ENCODE data around the gene BCAS3.

Gene BCAS3

DNA sequence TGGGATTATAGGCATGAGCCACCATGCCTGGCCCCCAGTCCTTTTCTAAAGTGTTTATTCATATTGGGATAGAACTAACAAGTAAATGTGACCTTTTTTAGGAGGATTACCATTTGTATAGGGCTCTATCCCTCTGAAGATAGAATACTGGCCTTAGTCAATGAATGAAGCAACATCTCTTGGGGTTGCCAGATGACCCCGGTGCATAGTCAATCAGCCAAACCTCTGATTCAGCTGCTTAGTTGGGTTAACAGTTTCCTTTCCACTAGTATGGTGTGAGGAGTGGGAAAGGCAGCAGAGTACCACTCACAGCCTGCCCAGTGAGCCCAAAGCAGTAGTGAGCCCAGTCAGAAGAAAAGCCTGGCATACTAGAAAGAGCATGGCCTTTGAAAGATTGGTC is 627.4 kb downstream of the BCAS3 start:
- Histone ChIP-seq H3K27me3 (ENCODE audit: control insufficient read depth, insufficient read depth, low read length, poor library complexity, severe bottlenecking) (no peaks in the 10 kb centered on the region), H3K27ac (ENCODE audit: insufficient read depth, low read depth, low read length, poor library complexity, severe bottlenecking) (no peak overlapping the region), H3K36me3 (ENCODE audit: control insufficient read depth, insufficient read depth, low read length) (no peaks in the 10 kb centered on the region), H3K4me1 (ENCODE audit: control insufficient read depth, insufficient read depth, low read length) (no peaks in the 10 kb centered on the region), H3K9me3 (ENCODE audit: control insufficient read depth, low read length) (no peaks in the 10 kb centered on the region), H3K4me3 (ENCODE audit: insufficient read depth, low read depth, low read length) (no peak overlapping the region)
- 78 to 79% methylated on average over 1 of the region's 1 CpG for WGBS, 2 experiments

DNA sequence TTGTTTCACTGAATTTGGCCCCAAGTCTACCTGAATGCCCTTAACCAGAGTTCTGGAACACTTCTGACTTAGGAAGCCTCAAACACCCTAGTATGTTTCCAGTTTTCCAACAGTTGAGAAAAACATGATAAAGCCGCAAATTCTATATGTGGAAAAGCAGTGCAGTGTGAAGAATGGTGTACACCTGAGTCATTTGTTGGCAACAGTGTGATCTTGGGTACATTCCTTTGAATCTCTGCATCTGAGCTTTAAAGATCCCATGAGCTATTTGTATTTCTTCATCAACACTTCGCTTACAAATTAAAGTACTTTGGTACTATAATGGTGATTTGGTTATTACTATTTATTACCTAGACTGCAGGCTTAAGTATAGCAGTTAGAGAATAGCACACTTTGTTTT is 628.4 kb downstream of the BCAS3 start:
- Histone ChIP-seq H3K9me3 (ENCODE audit: control insufficient read depth, low read length) (no peaks in the 10 kb centered on the region), H3K27me3 (ENCODE audit: control insufficient read depth, insufficient read depth, low read length, poor library complexity, severe bottlenecking) (no peaks in the 10 kb centered on the region), H3K27ac (ENCODE audit: insufficient read depth, low read depth, low read length, poor library complexity, severe bottlenecking) (no peak overlapping the region), H3K4me1 (ENCODE audit: control insufficient read depth, insufficient read depth, low read length) (no peaks in the 10 kb centered on the region), H3K36me3 (ENCODE audit: control insufficient read depth, insufficient read depth, low read length) (no peaks in the 10 kb centered on the region), H3K4me3 (ENCODE audit: insufficient read depth, low read depth, low read length) (no peak overlapping the region)
- 85 to 92% methylated on average over 1 of the region's 2 CpGs for WGBS, 2 experiments

DNA sequence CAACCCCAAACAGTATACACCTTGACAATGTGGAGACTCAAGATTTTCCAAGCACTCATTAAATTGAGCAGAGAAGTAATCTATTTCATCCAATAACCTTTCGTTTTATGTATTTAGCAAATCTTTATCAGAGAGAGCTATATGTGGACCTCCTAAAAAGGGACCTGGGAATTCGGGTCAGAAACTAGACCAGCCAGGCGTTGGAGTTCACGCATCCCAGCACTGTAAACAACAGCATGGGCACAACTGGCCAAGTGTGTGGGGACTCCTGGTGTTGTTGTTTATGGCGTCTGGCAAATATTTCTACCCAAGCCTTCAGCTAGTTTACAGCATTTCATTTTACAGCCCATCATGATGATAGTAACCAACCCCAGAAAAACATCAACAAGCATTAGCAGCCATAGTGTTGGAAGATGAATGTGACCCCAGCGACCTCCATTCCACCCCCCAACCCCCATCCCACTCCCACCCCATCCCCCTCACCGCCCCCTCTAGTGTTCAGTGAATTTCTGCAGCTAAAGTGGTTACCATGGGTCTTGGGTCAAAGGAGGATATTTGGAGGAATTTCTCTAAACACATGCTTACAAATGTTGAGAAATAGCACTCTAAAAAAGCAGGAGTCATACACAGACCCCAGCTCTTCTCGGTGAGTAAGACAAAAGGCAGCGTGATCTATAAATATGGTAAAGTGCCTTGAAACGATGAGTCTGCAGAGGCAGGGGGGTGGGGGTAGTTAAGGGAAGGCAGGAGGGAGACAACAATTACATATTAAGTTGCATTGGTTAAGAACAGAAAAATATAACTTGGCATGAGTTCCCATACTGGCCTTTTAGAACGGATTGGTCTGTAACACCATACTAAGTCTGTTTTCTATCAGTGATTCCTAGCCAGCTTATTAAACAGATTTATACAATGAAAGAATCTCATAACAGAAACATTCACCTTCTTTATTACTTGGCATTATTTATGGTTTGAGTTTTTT is 630.5 kb downstream of the BCAS3 start:
- Histone ChIP-seq H3K27me3 (ENCODE audit: control insufficient read depth, insufficient read depth, low read length, poor library complexity, severe bottlenecking) (no peaks in the 10 kb centered on the region), H3K27ac (ENCODE audit: insufficient read depth, low read depth, low read length, poor library complexity, severe bottlenecking) (no peak overlapping the region), H3K4me1 (ENCODE audit: control insufficient read depth, insufficient read depth, low read length) (no peaks in the 10 kb centered on the region), H3K9me3 (ENCODE audit: control insufficient read depth, low read length) (no peaks in the 10 kb centered on the region), H3K4me3 (ENCODE audit: insufficient read depth, low read depth, low read length) (no peak overlapping the region), H3K36me3 (ENCODE audit: control insufficient read depth, insufficient read depth, low read length) (no peaks in the 10 kb centered on the region)
- 82 to 83% methylated on average over 8 to 10 of the region's 11 CpGs for WGBS, 2 experiments

DNA sequence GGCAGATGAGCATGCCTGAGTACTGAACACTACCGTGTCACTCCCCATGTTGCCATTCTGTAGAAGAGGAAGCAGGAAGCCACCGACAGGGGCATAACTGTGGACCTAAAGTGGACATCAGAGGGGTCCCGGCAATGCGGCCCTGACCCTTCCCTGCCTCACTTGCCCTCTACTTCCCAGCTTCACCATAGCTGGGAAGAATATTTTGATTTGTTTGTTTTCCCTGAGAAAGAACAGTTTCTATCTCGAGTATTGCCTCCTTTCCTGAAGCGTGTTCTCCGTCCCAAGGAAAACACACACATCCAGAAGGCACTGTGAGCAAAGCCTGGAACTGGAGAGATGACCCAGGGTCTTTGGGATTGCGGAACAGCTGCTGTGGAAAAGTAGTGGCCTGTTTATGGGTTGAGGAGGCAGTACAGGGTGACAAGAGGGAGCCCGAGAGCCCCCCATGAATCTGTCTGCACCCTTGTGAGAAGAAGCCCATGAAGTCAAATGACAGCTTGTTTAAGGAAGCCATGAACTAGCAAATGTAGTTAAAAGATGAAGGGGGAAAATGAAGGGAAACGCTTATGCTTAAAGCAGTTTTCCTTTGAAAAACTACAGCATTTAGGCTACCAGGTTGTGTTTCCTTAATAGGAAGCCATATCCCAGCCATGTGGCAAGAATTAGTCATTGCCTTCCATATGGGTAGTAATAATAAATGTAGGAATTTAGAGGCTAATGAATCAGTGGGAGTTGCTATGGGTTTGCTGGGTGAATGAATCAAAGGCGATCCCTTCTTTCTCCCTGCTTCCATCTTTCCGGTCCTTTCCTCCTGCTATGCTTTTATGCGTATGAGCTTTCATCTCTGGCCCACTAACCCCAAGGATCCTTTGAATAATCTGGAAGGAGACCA is 632.0 kb downstream of the BCAS3 start:
- 95% methylated on average over 13 of the region's 13 CpGs for WGBS, 2 experiments
- H3K4me1 ChIP-seq (ENCODE audit: control insufficient read depth, insufficient read depth, low read length): no peaks in the 10 kb centered on the region
- no peak overlapping the region for H3K4me3 ChIP-seq (ENCODE audit: insufficient read depth, low read depth, low read length)
- no peaks in the 10 kb centered on the region for H3K36me3 ChIP-seq (ENCODE audit: control insufficient read depth, insufficient read depth, low read length)
- no peak overlapping the region for H3K27ac ChIP-seq (ENCODE audit: insufficient read depth, low read depth, low read length, poor library complexity, severe bottlenecking)
- no peaks in the 10 kb centered on the region for H3K9me3 ChIP-seq (ENCODE audit: control insufficient read depth, low read length)
- no peaks in the 10 kb centered on the region for H3K27me3 ChIP-seq (ENCODE audit: control insufficient read depth, insufficient read depth, low read length, poor library complexity, severe bottlenecking)

DNA sequence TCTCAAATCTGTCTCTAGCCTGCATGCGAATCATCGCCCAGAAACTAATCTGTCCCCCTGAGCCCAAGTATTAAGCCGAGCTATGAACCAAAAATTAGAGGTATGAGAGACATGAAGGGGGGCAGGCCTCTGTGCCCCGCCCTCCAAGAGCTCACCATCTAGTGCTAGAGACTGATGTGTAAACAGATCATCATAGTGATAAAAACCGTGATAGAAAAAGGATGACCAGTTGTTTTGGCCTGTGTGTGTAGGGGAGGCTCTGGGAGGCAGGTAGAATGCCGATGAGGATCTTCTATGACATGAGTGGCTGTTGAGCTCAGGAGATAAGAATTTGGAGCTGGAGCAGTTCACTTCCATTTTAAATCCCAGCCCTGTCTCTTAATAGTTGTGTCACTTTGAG is 632.9 kb downstream of the BCAS3 start:
- Histone ChIP-seq H3K9me3 (ENCODE audit: control insufficient read depth, low read length) (no peaks in the 10 kb centered on the region), H3K36me3 (ENCODE audit: control insufficient read depth, insufficient read depth, low read length) (no peaks in the 10 kb centered on the region), H3K4me3 (ENCODE audit: insufficient read depth, low read depth, low read length) (no peak overlapping the region), H3K4me1 (ENCODE audit: control insufficient read depth, insufficient read depth, low read length) (no peaks in the 10 kb centered on the region), H3K27ac (ENCODE audit: insufficient read depth, low read depth, low read length, poor library complexity, severe bottlenecking) (no peak overlapping the region), H3K27me3 (ENCODE audit: control insufficient read depth, insufficient read depth, low read length, poor library complexity, severe bottlenecking) (no peaks in the 10 kb centered on the region)
- 94 to 96% methylated on average over 6 of the region's 6 CpGs for WGBS, 2 experiments

DNA sequence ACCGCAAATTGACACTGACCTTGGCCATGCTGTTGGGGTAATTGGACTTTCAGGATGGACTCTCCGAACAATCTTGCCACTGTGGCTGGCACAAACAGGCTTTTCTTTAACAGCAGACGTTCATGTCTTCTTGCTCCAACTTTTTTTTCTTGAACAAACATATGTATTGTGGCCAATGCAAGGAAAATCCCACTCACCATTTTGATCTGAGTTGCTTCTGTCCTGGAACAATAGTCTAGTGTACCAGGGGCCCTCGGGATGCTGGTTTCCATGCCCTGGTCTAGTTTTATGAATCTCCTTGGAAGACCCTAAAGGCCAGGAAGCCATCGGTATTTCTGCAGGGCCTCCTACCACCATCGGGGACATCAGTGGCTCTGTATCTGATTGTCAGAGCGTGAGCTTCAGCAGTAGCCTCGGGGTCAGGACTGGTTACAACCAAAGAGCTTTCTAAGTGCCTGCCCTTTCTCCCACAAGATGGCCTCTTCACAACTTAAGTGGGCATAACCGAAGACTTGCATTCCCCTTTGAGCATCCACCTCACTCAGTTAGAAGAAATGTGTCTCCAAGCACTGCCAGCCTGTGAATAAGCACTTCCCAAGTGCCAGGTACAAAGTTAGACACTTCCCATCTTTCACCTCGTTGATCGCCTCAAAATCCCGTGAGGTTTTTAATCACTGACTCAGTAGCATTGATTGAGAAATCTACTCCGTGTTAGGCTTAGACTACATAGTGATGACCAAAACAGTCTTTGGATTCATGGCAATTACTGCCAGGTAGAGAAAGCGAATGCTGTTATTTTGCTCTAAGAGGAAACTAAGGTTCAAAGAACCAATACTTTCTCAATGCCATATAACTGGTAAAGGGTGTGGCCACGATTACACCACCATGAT is 635.0 kb downstream of the BCAS3 start:
- no peak overlapping the region for H3K27ac ChIP-seq (ENCODE audit: insufficient read depth, low read depth, low read length, poor library complexity, severe bottlenecking)
- no peaks in the 10 kb centered on the region for H3K36me3 ChIP-seq (ENCODE audit: control insufficient read depth, insufficient read depth, low read length)
- H3K4me3 ChIP-seq (ENCODE audit: insufficient read depth, low read depth, low read length): no peak overlapping the region
- no peaks in the 10 kb centered on the region for H3K27me3 ChIP-seq (ENCODE audit: control insufficient read depth, insufficient read depth, low read length, poor library complexity, severe bottlenecking)
- no peaks in the 10 kb centered on the region for H3K4me1 ChIP-seq (ENCODE audit: control insufficient read depth, insufficient read depth, low read length)
- no peaks in the 10 kb centered on the region for H3K9me3 ChIP-seq (ENCODE audit: control insufficient read depth, low read length)
- WGBS, 2 experiments: 93 to 94% methylated on average over 15 of the region's 15 CpGs

DNA sequence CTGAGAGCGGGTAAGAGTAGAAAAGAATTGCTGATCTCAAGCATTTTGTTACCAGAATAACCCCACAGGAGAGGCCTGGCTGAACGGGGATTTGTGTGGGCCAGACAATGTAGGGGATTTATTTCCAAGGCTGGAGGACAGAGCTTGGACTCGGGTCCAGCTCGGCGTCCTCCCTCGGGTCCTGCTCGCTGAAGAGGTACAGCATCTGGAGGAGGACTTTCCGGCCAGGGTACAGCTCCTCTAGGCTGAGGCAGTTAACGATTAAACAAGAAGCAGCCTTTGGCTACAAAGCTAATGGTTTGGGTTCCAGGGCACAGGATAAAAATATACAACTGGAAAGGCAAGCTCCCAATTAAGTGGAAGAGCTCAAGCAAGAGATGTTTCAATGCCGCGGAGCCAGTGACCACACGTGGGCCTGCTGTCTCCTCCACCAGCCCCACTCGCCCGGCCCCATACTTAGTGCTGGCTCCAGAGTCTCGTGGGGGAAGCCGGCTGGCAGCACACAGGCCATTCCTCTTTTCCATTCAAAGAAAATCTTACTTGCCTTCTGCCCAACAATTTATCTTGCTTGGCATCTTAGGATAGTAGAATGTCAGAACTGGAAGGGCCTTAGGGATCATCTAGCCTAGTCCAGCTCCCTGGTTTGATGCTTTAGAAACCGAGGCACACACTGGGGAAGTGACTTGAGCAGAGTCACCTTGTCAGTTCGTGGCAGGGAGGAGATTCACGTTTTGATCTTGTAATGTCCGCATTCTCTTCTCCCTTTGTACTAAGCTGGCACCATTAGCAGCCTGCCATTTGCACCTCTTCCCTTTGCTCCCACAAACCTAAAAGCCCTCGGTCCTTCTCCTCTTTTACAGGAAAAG is 636.0 kb downstream of the BCAS3 start:
- H3K4me1 ChIP-seq (ENCODE audit: control insufficient read depth, insufficient read depth, low read length): no peaks in the 10 kb centered on the region
- H3K9me3 ChIP-seq (ENCODE audit: control insufficient read depth, low read length): no peaks in the 10 kb centered on the region
- H3K36me3 ChIP-seq (ENCODE audit: control insufficient read depth, insufficient read depth, low read length): no peaks in the 10 kb centered on the region
- no peaks in the 10 kb centered on the region for H3K27me3 ChIP-seq (ENCODE audit: control insufficient read depth, insufficient read depth, low read length, poor library complexity, severe bottlenecking)
- WGBS, 2 experiments: 90 to 91% methylated on average over 21 of the region's 21 CpGs
- no peak overlapping the region for H3K27ac ChIP-seq (ENCODE audit: insufficient read depth, low read depth, low read length, poor library complexity, severe bottlenecking)
- no peak overlapping the region for H3K4me3 ChIP-seq (ENCODE audit: insufficient read depth, low read depth, low read length)

DNA sequence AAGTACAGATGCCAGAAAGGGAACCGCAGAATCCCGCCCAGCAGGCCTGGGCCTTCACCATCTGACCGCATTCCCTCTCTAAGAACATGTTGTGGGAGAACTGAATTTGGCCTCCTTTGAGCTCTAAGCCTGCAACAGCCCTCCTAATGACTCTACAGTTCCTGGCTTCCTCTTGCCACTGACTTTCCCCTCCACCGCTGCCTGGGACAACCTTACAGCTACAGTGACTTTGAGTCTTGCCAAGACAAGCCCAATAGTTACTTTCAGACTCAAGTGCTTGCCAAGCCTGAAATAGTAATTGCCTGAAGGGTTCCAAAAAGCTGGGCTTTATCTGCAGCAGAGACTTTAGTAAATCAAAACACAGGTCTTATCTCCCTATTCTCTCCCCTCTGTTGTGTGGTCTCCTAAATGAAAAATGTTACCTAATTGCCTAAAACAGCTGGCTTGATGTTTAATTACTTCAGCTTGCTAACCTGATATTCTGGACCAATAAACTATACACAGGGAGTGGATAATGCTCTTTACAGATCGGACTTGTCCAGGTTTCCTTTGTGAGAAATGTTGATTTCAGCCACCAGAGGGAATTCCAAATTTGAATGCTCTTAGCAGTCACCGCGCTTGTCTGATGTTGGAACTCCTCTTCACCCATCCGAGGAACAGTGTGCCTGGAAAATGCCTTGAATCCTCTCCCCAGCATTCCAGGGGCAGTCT is 636.9 kb downstream of the BCAS3 start:
- Histone ChIP-seq H3K36me3 (ENCODE audit: control insufficient read depth, insufficient read depth, low read length) (no peaks in the 10 kb centered on the region), H3K4me1 (ENCODE audit: control insufficient read depth, insufficient read depth, low read length) (no peaks in the 10 kb centered on the region), H3K9me3 (ENCODE audit: control insufficient read depth, low read length) (no peaks in the 10 kb centered on the region), H3K27ac (ENCODE audit: insufficient read depth, low read depth, low read length, poor library complexity, severe bottlenecking) (no peak overlapping the region), H3K4me3 (ENCODE audit: insufficient read depth, low read depth, low read length) (no peak overlapping the region), H3K27me3 (ENCODE audit: control insufficient read depth, insufficient read depth, low read length, poor library complexity, severe bottlenecking) (no peaks in the 10 kb centered on the region)
- WGBS, 2 experiments: 86 to 89% methylated on average over 8 of the region's 8 CpGs

DNA sequence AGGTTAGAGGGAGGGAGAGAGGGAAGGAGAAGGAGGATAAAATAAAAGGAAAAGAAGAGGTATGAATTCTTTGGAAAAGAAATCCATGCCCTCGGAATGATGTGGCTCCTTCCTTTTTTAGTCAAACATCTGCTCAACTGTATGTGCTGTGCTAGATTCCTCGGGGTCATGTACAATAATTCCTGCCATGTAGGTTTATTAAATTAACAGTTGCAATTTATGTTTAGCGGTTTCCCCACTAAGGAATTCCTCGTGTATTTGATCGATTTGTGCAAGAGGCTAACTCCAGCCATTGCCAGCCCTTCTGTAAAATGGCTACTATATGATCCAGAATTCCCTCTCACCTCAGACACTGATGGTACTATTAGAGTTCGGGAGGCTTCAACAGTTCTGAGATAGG is 639.0 kb downstream of the BCAS3 start:
- no peaks in the 10 kb centered on the region for H3K9me3 ChIP-seq (ENCODE audit: control insufficient read depth, low read length)
- H3K27ac ChIP-seq (ENCODE audit: insufficient read depth, low read depth, low read length, poor library complexity, severe bottlenecking): no peak overlapping the region
- WGBS, 2 experiments: 92 to 94% methylated on average over 5 to 6 of the region's 6 CpGs

More for the DNA sequence above, 639.0 kb downstream of the BCAS3 start:
- Histone ChIP-seq H3K4me3 (ENCODE audit: insufficient read depth, low read depth, low read length) (no peak overlapping the region), H3K36me3 (ENCODE audit: control insufficient read depth, insufficient read depth, low read length) (no peaks in the 10 kb centered on the region), H3K27me3 (ENCODE audit: control insufficient read depth, insufficient read depth, low read length, poor library complexity, severe bottlenecking) (no peaks in the 10 kb centered on the region), H3K4me1 (ENCODE audit: control insufficient read depth, insufficient read depth, low read length) (no peaks in the 10 kb centered on the region)
